NCI-H82 treated with DMSO at 0.1 percent for 48 hours (cell line): ENCODE measurements around the gene TDRD7.
"Not testable (repeated sequence)": the region's sequence is repeated elsewhere in the genome, so short reads cannot be mapped to it uniquely, and the experiment has no call there.

Experiments
- DNase-seq: peaks from one replicate; lab custom pipeline; 2025; ENCODE audit not compliant: unreplicated experiment; lab: John Stamatoyannopoulos, UW

TDRD7 gene

DNA sequence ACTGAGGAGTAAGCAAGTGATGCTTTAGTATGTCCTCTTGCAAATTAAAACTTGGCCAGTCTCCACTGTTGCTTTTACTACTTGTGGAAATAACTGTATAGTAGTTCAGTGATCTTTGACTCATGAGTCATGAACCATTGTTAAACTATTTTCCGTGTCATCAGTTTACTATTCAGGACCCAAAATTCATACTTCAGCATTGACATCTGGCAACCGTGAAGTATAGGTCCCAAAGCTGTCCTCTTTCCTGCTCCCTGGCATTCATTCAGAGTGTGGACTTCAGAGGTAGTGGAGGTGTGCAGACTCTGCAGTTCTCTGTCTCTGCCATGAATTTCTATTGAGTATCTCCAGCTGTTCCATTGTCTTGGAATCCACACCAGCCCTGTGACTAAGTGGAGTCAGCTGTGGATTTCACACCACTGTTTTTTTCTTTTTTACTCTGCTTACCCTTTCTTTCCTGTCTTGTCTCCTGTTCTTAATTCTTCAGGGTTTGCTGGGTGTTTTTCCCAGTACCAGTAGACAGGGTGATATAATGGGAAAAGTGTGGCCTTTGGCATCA, 7.5 kb downstream of the TDRD7 start:
- no peak for DNase-seq

GRCh38 chr9:97425336-97425972, 13.6 kb downstream of the TDRD7 start:
- DNase-seq: no peak

GRCh38 chr9:97425973-97426336, 14.1 kb downstream of the TDRD7 start:
- DNase-seq: no peak

- DNase-seq: no peak
Measured at GRCh38 chr9:97427885-97428284, 16.0 kb downstream of the TDRD7 start.

GRCh38 chr9:97430316-97431043, 18.6 kb downstream of the TDRD7 start:
- DNase-seq: no peak

- no peak for DNase-seq
Measured at GRCh38 chr9:97431044-97431441, 19.1 kb downstream of the TDRD7 start.

DNA sequence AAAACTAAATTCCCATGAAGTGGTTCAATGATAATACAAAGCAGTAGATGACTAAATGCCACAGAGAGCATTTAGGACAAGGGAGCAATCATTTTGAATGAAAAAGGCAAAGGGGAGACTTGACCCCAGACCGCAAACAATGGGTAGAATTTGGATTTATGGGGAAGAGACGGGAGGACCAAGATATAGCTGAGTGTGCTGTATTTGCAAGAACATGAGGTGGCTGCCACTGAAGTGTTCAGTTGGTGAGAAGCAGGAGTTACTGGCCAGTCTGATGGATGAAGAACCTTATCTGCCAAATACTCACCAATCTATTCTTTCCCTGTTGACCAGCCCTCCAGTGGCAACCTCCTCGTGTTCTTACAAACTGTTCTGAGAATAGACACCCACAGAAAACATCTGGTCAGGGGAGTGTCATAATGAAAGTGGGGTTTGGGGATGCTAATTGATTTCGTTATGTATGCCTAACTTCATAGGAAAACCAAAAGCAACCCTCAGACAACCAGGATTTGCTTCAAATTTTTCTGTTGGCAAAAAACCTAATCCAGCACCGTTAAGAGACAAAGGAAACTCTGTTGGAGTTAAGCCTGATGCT, 19.8 kb downstream of the TDRD7 start:
- no peak for DNase-seq

DNA sequence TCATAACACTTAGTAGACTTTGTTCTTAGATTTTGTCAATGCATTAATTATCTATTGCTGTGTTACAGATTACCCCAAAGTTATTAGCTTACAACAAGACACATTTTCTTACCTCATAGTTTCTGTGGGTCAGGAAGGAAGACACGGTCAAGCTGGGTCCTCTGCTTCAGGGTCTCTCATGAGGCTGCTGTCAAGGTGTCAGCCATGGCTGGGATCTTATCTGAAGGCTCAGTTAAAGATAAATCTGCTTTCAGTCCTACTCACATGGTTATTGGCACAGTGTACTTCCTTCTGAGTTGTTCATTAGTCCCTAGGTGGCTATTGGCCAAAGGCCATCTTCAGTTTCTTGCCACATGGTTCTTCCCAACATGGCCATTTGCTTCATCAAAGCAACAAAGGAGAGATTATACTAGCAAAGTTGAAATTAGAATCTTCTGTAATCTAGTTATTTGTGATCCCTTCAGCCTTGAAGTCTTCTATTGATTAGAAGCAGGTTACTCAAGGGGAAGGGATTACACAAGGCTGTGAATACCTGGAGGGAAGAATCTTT, 25.2 kb downstream of the TDRD7 start:
- no peak for DNase-seq

- no peak for DNase-seq
Measured at GRCh38 chr9:97438257-97438656, 26.4 kb downstream of the TDRD7 start.

DNA sequence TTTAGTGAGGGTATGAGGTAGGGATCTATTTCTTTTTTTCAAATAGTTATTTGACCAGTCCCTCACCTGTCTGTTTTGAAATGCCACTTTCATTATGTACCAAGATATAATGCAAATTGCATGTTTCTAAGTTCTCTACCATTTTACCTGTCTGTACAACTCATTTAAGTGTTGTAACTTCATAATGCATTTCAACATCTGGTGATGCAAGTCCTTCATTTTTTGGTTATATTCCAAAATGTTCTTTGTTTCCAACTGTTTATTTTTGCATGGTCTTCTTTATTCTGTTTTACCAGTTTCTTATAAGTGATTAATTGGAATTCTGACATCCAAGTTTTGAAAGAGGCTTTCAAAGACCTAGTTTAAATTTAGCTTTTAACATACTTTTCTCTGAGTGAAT, 26.8 kb downstream of the TDRD7 start:
- no peak for DNase-seq

GRCh38 chr9:97440160-97440559, 28.3 kb downstream of the TDRD7 start:
- no peak for DNase-seq

DNA sequence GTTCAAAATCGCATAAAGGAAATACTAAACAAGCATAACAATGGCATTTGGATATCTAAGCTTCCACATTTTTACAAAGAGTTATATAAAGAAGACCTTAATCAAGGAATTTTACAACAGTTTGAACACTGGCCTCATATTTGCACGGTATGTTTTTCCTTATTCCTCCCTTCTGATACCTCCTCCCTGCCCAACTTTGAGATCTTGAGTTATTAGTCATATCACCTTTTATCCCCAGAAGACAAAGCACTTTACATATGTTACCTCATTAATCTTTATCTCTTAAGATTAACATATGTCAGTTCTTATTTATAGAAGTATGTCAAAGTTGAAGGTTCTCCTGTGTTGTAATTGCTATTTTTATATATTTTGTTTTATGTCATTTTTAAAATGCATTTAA, 29.8 kb downstream of the TDRD7 start:
- no peak for DNase-seq

GRCh38 chr9:97445119-97445701, 33.3 kb downstream of the TDRD7 start:
- DNase-seq: no peak

DNA sequence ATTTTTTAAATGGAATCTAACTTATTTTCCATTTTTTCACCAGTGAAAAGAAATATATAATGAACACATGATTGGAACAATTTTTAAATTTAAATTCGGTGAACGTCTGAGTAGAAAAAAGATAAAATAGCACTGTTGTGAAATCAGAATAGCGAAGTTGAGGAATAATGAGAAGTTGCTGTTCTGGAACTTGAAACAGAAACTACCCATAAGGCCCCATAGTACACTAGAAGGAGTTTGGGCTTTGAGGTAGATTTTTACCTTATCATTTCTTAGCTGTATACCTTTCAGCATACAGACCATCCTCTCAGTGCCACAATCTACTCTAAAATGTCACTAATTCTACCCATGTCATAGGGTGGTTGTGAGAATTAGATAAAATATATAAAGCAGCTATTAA, 35.1 kb downstream of the TDRD7 start:
- no peak for DNase-seq

DNA sequence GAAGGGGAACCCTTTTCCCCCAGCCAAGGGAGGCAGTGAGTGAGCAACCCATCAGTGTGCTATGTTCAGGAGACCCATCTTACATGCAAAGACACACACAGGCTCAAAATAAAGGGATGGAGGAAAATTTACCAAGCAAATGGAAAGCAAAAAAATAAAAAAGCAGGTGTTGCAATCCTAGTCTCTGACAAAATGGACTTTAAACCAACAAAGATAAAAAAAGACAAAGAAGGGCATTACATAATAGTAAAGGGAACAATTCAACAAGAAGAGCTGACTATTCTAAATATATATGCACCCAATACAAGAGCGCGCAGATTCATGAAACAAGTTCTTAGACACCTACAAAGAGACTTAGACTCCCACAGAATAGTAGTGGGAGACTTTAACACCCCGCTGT, 41.7 kb downstream of the TDRD7 start:
- DNase-seq: not testable (repeated sequence)

DNA sequence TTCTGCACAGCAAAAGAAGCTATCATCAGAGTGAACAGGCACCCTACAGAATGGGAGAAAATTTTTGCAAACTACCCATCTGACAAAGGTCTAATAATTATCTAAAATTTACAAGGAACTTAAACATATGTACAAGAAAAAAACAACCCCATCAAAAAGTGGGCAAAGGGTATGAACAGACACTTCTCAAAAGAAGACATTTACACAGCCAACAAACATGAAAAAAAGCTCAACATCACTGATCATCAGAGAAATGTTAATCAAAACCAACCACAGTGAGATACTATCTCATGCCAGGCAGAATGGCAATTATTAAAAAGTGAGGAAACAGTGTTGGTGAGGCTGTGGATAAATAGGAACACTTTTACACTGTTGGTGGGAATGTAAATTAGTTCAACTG, 44.9 kb downstream of the TDRD7 start:
- not testable (repeated sequence) for DNase-seq

DNA sequence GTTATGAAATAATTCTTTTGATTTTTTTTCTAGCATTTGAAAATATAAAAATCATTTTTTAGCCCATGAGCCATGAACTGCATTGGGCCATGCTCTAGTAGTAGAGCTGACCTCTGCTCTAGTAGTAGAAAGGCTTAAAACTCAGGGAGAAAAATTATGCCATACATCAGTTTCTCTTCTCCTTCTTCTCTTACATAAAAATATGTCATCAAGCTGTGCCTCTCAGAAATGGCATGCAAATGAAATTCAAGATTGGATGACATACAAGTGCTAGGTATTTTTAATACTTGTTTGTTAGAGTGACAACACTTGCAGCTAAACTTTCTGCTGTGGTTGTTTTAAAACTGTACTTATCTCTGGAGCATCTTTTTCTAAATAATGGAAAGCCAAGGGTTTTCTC, 47.4 kb downstream of the TDRD7 start:
- no peak for DNase-seq

DNA sequence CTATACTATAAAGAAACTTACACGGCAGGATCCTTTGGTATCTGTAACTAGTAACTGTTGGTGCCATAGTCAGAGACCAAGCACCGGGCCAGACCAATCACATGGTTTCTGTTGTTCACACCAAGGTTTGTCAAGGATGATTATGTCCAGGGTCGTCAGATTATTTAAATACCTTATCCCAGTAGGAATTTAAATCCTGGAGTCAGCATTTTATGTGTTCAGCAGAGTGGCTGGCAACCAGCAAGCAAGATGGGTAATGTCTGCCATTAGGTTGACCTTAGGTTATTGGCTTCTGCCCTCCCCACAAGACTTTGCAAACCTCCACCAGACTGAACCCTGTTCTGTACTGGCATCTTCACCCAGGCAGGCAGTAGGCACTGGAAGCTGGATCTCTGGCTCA, 50.3 kb downstream of the TDRD7 start:
- DNase-seq: no peak

GRCh38 chr9:97462914-97463313, 51.0 kb downstream of the TDRD7 start:
- no peak for DNase-seq

GRCh38 chr9:97468658-97469448, 57.0 kb downstream of the TDRD7 start:
- peak; percentile 40 for DNase-seq

DNA sequence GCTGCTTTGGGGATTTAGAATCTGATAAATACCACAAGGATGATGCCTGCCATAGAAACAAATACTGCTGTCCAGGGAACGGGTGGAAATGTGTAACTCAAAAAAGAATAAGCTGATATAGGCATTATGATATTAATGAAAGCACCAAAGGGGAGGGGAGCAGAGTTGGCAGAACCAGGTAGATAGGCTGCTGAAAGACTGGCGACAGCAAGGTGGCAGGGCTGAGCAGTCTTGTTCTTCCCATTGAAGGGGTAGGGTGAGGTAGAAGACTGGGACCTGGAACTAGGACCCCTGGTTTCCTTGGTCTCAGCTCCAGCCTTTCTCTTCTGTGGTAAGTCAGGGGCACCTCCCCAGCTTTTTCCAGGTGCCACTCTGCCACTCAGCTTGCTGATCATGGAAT, 58.2 kb downstream of the TDRD7 start:
- DNase-seq: no peak
